ENCODE results near the gene PANX1.

- TF ChIP-seq CTCF (IDR thresholded peaks at IDR 0.05) (no peak), POLR2A (IDR thresholded peaks at IDR 0.05) (no peak), POLR2AphosphoS5 (IDR thresholded peaks at IDR 0.05) (no peak), EP300 (IDR thresholded peaks at IDR 0.05; ENCODE audit: low read depth) (no peak)
Measured at GRCh38 chr11:94117197-94117574, 11.5 kb upstream of the PANX1 start.

Measured in transverse colon (tissue), 4 donors.